ENCODE measurements around the gene GOLT1A.

The GOLT1A gene

GRCh38 chr1:204154568-204155255 is 59.1 kb downstream of the GOLT1A start:
- DNase-seq (ENCODE audit: low read depth), result no peak

- no peak for DNase-seq (ENCODE audit: low read depth)
Measured at GRCh38 chr1:204153667-204154066, 60.1 kb downstream of the GOLT1A start.

- DNase-seq (ENCODE audit: low read depth), result no peak
Measured at GRCh38 chr1:204152310-204153044, 61.3 kb downstream of the GOLT1A start.

GRCh38 chr1:204151552-204152309 is 62.1 kb downstream of the GOLT1A start, which contains the start of gene ETNK2:
Gene ETNK2 (minus strand): TSS chr1:204152044. CDS start chr1:204151852, 192 bp downstream.
- peak; percentile 51 for DNase-seq (ENCODE audit: low read depth)

GRCh38 chr1:204150702-204151551 is 62.9 kb downstream of the GOLT1A start:
- DNase-seq (ENCODE audit: low read depth), result no peak

GRCh38 chr1:204149635-204150565 is 63.9 kb downstream of the GOLT1A start:
- DNase-seq (ENCODE audit: low read depth), result no peak

- DNase-seq (ENCODE audit: low read depth), result no peak
Measured at GRCh38 chr1:204149107-204149506, 64.7 kb downstream of the GOLT1A start.

All from activated gamma-delta T cell treated with anti-CD3 and anti-CD28 coated beads, Interleukin-2, amount 50 U/mL, for 16 hours (primary cell).